ENCODE measurements around the gene ST6GALNAC3. TPM values are rescaled to one million over a fixed set of nuclear protein-coding genes. Genes with fewer than 3 reads are reported as not detected.

The ST6GALNAC3 gene
- total RNA-seq, 1 experiment from 2014 or later: 0.03 TPM

DNA sequence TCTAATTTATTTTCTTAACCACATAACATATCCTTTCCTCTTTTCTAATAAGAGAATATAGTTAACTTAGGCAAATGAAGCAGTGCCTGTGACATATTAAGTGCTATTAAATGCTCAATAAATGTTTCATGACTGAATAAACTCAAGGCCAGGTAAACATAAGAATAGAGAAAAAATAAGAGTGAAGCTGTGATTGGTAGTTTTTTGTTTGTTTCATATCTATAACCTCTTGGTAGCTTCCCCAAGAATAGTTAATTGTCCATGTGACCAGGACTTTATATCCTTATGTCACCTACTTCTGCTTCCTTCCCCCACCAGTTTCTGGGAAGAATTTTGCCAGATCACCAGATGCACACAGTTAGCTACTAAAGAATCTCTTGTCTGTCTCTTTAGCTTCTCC is 497.7 kb downstream of the ST6GALNAC3 start:
- Histone ChIP-seq H3K4me1 (ENCODE audit: control insufficient read depth, insufficient read depth, low read length) (no peaks in the 10 kb centered on the region), H3K27me3 (ENCODE audit: control insufficient read depth, insufficient read depth, low read length) (no peaks in the 10 kb centered on the region), H3K9me3 (ENCODE audit: control insufficient read depth, insufficient read depth, low read depth, low read length) (no peaks in the 10 kb centered on the region), H3K4me3 (ENCODE audit: low read depth in 2 of 2, low read length in 2 of 2) (no peak overlapping the region), H3K27ac (ENCODE audit: low read length) (no peak overlapping the region), H3K36me3 (ENCODE audit: control insufficient read depth, insufficient read depth, low read length) (no peaks in the 10 kb centered on the region)
- CTCF ChIA-PET: no interaction called here
- no TSS peak for BruUV-seq (replicated peaks)
- intact Hi-C loops (cut with micrococcal nuclease; ENCODE audit: unreplicated experiment) (no loop called here), in situ Hi-C loops (cut with HindIII; ENCODE audit: low pct_unique_long_range_greater_than_20kb, low sequenced_read_pairs) (no loop called here)
- no peak for ATAC-seq
- POLR2A ChIA-PET: no interaction called here
- TF ChIP-seq SIN3A (IDR thresholded peaks at IDR 0.05; ENCODE audit: borderline replicate concordance, insufficient read depth, low read depth, low read length): no peak
- TF ChIP-seq, protein P1, sequence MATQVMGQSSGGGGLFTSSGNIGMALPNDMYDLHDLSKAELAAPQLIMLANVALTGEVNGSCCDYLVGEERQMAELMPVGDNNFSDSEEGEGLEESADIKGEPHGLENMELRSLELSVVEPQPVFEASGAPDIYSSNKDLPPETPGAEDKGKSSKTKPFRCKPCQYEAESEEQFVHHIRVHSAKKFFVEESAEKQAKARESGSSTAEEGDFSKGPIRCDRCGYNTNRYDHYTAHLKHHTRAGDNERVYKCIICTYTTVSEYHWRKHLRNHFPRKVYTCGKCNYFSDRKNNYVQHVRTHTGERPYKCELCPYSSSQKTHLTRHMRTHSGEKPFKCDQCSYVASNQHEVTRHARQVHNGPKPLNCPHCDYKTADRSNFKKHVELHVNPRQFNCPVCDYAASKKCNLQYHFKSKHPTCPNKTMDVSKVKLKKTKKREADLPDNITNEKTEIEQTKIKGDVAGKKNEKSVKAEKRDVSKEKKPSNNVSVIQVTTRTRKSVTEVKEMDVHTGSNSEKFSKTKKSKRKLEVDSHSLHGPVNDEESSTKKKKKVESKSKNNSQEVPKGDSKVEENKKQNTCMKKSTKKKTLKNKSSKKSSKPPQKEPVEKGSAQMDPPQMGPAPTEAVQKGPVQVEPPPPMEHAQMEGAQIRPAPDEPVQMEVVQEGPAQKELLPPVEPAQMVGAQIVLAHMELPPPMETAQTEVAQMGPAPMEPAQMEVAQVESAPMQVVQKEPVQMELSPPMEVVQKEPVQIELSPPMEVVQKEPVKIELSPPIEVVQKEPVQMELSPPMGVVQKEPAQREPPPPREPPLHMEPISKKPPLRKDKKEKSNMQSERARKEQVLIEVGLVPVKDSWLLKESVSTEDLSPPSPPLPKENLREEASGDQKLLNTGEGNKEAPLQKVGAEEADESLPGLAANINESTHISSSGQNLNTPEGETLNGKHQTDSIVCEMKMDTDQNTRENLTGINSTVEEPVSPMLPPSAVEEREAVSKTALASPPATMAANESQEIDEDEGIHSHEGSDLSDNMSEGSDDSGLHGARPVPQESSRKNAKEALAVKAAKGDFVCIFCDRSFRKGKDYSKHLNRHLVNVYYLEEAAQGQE (IDR thresholded peaks at IDR 0.05; ENCODE audit: insufficient read depth in 1 of 2, low read depth in 2 of 2, low read length in 1 of 2): no peak
- TF ChIP-seq, protein P2, sequence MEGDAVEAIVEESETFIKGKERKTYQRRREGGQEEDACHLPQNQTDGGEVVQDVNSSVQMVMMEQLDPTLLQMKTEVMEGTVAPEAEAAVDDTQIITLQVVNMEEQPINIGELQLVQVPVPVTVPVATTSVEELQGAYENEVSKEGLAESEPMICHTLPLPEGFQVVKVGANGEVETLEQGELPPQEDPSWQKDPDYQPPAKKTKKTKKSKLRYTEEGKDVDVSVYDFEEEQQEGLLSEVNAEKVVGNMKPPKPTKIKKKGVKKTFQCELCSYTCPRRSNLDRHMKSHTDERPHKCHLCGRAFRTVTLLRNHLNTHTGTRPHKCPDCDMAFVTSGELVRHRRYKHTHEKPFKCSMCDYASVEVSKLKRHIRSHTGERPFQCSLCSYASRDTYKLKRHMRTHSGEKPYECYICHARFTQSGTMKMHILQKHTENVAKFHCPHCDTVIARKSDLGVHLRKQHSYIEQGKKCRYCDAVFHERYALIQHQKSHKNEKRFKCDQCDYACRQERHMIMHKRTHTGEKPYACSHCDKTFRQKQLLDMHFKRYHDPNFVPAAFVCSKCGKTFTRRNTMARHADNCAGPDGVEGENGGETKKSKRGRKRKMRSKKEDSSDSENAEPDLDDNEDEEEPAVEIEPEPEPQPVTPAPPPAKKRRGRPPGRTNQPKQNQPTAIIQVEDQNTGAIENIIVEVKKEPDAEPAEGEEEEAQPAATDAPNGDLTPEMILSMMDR (IDR thresholded peaks at IDR 0.05): no peak
- no peak for TF ChIP-seq POLR2AphosphoS5 (IDR thresholded peaks at IDR 0.05; ENCODE audit: low read depth, low read length)
- TF ChIP-seq TCF7L2 (IDR thresholded peaks at IDR 0.05; ENCODE audit: low read depth, low read length): no peak
- no peak for DNase-seq (ENCODE audit: low read depth, low spot score)

- in situ Hi-C loops (cut with HindIII; ENCODE audit: low pct_unique_long_range_greater_than_20kb, low sequenced_read_pairs) (no loop called here), intact Hi-C loops (cut with micrococcal nuclease; ENCODE audit: unreplicated experiment) (no loop called here)
- Histone ChIP-seq H3K4me3 (ENCODE audit: low read depth in 2 of 2, low read length in 2 of 2) (no peak overlapping the region), H3K9me3 (ENCODE audit: control insufficient read depth, insufficient read depth, low read depth, low read length) (no peaks in the 10 kb centered on the region; the same call in 1 of the 2 replicates), H3K4me1 (ENCODE audit: control insufficient read depth, insufficient read depth, low read length) (no peaks in the 10 kb centered on the region), H3K36me3 (ENCODE audit: control insufficient read depth, insufficient read depth, low read length) (no peaks in the 10 kb centered on the region; the same call in 1 of the 2 replicates), H3K27me3 (ENCODE audit: control insufficient read depth, insufficient read depth, low read length) (no peaks in the 10 kb centered on the region), H3K27ac (ENCODE audit: low read length) (no peak overlapping the region)
- no TSS peak for BruUV-seq (replicated peaks)
- no peak for DNase-seq (ENCODE audit: low read depth, low spot score)
- ChIA-PET CTCF (no interaction called here), POLR2A (no interaction called here)
- TF ChIP-seq SIN3A (IDR thresholded peaks at IDR 0.05; ENCODE audit: borderline replicate concordance, insufficient read depth, low read depth, low read length): no peak
- no peak for TF ChIP-seq TCF7L2 (IDR thresholded peaks at IDR 0.05; ENCODE audit: low read depth, low read length)
- ATAC-seq: no peak
Observed at GRCh38 chr1:76576876-76577524, 502.5 kb downstream of the ST6GALNAC3 start.

DNA sequence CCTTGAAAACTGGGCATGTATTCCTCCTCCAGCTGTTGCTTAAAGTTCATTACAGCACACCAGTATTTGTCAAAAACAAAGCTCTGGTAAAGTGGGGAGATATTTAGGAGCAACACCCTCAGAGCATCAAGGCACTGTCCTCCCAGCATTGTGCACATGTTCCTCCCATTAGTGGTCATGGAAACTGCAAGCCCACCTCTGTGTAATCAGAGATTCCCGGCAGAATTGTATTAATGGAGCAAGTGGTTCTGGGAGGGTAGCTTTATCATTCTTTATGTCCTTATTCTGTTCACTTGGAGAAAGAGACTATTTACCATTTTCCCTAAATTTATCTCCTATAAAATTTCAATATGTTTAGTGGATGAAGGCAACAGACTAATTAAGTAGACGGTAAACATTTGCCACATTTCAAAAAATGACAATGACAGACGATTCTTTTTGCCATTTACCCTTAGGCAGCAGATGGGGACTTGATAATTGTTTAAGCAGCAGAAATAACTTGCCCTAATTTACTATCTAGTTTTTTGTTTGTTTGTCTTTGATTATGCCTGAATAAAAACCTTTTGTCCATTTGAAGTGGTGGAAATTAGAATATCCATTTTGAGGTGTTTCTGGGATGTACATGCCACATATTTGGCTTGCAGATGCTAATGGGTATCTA is 503.1 kb downstream of the ST6GALNAC3 start:
- Histone ChIP-seq H3K4me1 (ENCODE audit: control insufficient read depth, insufficient read depth, low read length) (no peaks in the 10 kb centered on the region), H3K27ac (ENCODE audit: low read length) (no peak overlapping the region), H3K4me3 (ENCODE audit: low read depth in 2 of 2, low read length in 2 of 2) (no peak overlapping the region), H3K9me3 (ENCODE audit: control insufficient read depth, insufficient read depth, low read depth, low read length) (no peaks in the 10 kb centered on the region; the same call in 1 of the 2 replicates), H3K36me3 (ENCODE audit: control insufficient read depth, insufficient read depth, low read length) (no peaks in the 10 kb centered on the region; the same call in 1 of the 2 replicates), H3K27me3 (ENCODE audit: control insufficient read depth, insufficient read depth, low read length) (no peaks in the 10 kb centered on the region)
- in situ Hi-C loops (cut with HindIII; ENCODE audit: low pct_unique_long_range_greater_than_20kb, low sequenced_read_pairs) (no loop called here), intact Hi-C loops (cut with micrococcal nuclease; ENCODE audit: unreplicated experiment) (no loop called here)
- ATAC-seq (no peak), DNase-seq (ENCODE audit: low read depth, low spot score) (no peak)
- no TSS peak for BruUV-seq (replicated peaks)
- CTCF ChIA-PET: interaction anchor here (0.6 kb wide), 1 partner anchor 29 kb away, joined by 3 read pairs; no protein-coding TSS in a partner anchor
- no peak for TF ChIP-seq SIN3A (IDR thresholded peaks at IDR 0.05; ENCODE audit: borderline replicate concordance, insufficient read depth, low read depth, low read length)
- TF ChIP-seq, protein P2 (IDR thresholded peaks at IDR 0.05): no peak
- TF ChIP-seq, protein P1 (IDR thresholded peaks at IDR 0.05; ENCODE audit: insufficient read depth in 1 of 2, low read depth in 2 of 2, low read length in 1 of 2): no peak
- TF ChIP-seq POLR2AphosphoS5 (IDR thresholded peaks at IDR 0.05; ENCODE audit: low read depth, low read length): no peak
- TF ChIP-seq TCF7L2 (IDR thresholded peaks at IDR 0.05; ENCODE audit: low read depth, low read length): no peak
- POLR2A ChIA-PET: no interaction called here
